Mammary epithelial cell (primary cell): Measurements from ENCODE around the gene ATP10B.

ENCODE experiments used
- CTCF ChIP-seq, 2 donors: IDR thresholded peaks in 1 of 2; conservative IDR thresholded peaks in 1 of 2; 2 replicates each; pipeline ENCODE4 v1.5.1; 2011 to 2012; ENCODE audit warnings: inconsistent platforms in 2 of 2, low read length in 2 of 2, mild to moderate bottlenecking in 2 of 2, control low read depth in 1 of 2, low read depth in 1 of 2; ENCODE audit not compliant: insufficient read depth in 1 of 2; ENCODE audit errors: extremely low read depth in 1 of 2
- EZH2 ChIP-seq: IDR thresholded peaks from 2 replicates; pipeline ENCODE4 v1.6.1; 2012; ENCODE audit warnings: low read length, inconsistent platforms, borderline replicate concordance

- no peak for TF ChIP-seq CTCF (conservative IDR thresholded peaks at IDR 0.05 in 1 of 2, IDR thresholded peaks at IDR 0.05 in 1 of 2; ENCODE audit: extremely low read depth in 1 of 2, insufficient read depth in 1 of 2, low read depth in 1 of 2, low read length in 2 of 2)
- no peak for TF ChIP-seq EZH2
Observed at GRCh38 chr5:160543395-160543794, 308.6 kb downstream of the ATP10B start.
